Kidney epithelial cell (primary cell): ENCODE measurements around the gene FCHSD2. TPM values are rescaled to one million over a fixed set of nuclear protein-coding genes. Genes with fewer than 3 reads are reported as not detected.

Source experiments
- DNase-seq: peaks from one replicate; pipeline ENCODE4 v3.0.0-alpha.2; 2010; ENCODE audit warnings: low read depth
- H3K27me3 ChIP-seq: 2 replicates; pipeline ENCODE4 v1.6.0; 2011; ENCODE audit warnings: low read length; ENCODE audit not compliant: control insufficient read depth, insufficient read depth
- H3K36me3 ChIP-seq: 2 replicates; pipeline ENCODE4 v1.5.1; 2011; ENCODE audit warnings: low read length; ENCODE audit not compliant: control insufficient read depth, insufficient read depth
- H3K4me3 ChIP-seq: 2 replicates; pipeline ENCODE4 v1.5.1; 2011; ENCODE audit warnings: low read depth, mild to moderate bottlenecking, control low read depth, low read length
- CTCF ChIP-seq: IDR thresholded peaks from 2 replicates; pipeline ENCODE4 v1.5.1; 2011; ENCODE audit warnings: mild to moderate bottlenecking, moderate library complexity, low read length, control low read depth, inconsistent platforms; ENCODE audit not compliant: insufficient read depth, poor library complexity, severe bottlenecking
- total RNA-seq: library from RNA; depleted of rRNA; stranded (reverse); fragments of >200 nt; gene quantifications from 2 replicates; pipeline ENCODE4 v1.2.3, GENCODE V29; 2015

FCHSD2 gene
- total RNA-seq, 1 donor from 2014 or later = 13.2 TPM

DNA sequence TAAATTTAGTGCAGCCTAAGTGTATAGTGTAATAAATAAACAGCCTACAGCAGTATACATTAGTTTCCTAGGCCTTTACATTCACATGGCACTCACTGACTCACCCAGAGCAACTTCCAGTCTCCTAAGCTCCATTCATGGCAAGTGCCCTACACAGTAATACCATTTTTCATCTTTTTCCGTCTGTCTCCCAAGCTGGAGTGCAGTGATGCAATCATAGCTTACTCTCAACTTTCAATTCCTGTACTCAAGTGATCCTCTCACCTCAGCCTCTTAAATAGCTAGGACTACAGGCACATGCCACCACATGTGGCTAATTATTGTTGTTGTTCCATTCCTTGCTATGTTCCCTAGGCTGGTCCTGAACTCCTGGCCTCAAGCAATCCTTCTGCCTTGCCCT is 54.4 kb downstream of the FCHSD2 start:
- Histone ChIP-seq H3K36me3 (no peaks in the 10 kb centered on the region), H3K27me3 (no peaks in the 10 kb centered on the region), H3K4me3 (no peak overlapping the region)
- no peak for DNase-seq
- TF ChIP-seq CTCF = no peak

- H3K4me3 ChIP-seq = no peak overlapping the region
- peak; percentile 9 for DNase-seq
Measured at GRCh38 chr11:73085189-73085875, 56.8 kb downstream of the FCHSD2 start.

DNA sequence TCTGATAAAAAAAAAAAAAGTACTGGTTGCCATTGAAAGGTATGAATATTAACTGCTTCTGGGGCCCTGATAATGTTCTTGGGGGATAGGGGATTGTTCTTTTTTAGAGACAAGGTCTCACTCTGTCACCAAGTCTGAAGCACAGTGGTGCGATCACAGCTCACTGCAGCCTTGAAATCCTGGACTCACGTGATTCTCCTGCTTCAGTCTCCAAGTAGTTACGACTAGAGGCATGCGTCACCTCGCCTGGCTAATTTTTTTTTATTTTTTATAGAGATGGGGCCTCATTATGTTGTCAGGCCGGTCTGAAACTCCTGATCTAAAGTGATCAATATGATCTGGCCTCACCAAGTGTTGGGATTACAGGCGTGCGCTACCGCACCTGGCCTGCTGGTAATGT is 63.5 kb downstream of the FCHSD2 start:
- no peaks in the 10 kb centered on the region for H3K36me3 ChIP-seq
- TF ChIP-seq CTCF = no peak

More at GRCh38 chr11:73085189-73085875, 56.8 kb downstream of the FCHSD2 start:
- TF ChIP-seq CTCF = no peak
- Histone ChIP-seq H3K36me3 (no peaks in the 10 kb centered on the region), H3K27me3 (no peaks in the 10 kb centered on the region)

DNA sequence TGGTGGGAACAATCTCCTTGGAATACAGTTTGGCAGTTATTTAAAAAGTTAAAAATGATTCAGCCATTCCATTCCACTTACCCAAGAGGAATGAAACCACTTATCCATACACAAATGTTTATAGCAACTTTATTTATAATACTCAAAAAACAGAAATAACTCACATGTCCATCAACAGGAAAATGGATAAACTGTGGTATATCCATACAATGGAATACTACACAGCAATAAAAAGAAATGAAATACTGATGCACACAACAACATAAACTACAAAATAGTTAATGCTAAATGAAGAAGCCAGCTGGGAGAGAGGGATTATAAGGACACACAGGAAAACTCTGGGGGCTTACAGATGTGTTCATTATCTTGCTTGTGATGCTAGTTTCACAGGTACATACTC is 64.7 kb downstream of the FCHSD2 start:
- Histone ChIP-seq H3K27me3 (no peaks in the 10 kb centered on the region), H3K4me3 (no peak overlapping the region), H3K36me3 (no peaks in the 10 kb centered on the region)
- no peak for TF ChIP-seq CTCF
- DNase-seq = no peak

More for the DNA sequence above, 63.5 kb downstream of the FCHSD2 start:
- Histone ChIP-seq H3K27me3 (no peaks in the 10 kb centered on the region), H3K4me3 (no peak overlapping the region)
- DNase-seq = no peak

DNA sequence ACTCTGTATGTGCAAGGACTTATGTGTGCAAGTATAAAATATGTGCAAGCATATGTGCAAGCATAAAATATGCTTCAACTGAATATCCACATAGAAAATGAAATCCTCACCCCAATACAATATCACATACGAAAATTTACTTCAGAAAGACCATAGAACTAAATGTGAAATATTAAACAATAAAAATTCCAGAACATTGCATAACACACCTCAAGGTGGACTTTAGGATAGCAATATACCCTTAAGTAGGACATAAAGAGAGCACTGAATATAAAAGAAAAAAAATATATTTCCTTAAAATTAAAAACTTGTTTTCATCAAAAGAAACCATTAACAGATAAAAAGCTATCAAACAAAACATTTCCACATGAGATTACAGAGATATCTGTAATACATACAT is 67.8 kb downstream of the FCHSD2 start:
- Histone ChIP-seq H3K27me3 (no peaks in the 10 kb centered on the region), H3K4me3 (no peak overlapping the region), H3K36me3 (no peaks in the 10 kb centered on the region)
- no peak for DNase-seq
- TF ChIP-seq CTCF = no peak

DNA sequence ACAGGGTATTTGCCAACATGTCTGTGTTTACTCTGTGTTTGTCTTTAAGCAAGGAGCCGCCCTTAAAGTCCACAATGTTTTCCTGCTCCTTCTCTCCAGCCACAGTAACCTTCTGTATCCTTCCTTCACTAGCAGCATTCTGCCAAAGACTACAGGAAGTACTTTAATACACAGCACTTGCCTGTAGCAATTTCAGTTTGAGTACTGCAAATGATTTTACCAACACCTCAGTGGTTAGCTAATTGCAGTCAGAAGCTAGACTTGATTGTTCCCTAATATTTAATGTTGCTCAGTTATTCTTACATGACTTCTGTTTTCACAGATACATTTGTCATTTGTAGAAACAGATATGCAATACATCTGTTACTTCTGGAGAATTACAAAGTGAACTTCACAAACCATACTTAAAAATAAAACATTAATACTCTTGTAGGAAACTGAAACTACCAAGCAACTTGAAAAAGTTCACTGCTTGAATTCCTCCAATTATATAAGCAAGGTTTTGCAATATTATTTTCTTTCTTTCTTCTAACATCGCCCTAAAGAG is 69.1 kb downstream of the FCHSD2 start:
- Histone ChIP-seq H3K4me3 (no peak overlapping the region), H3K36me3 (no peaks in the 10 kb centered on the region), H3K27me3 (no peaks in the 10 kb centered on the region)
- DNase-seq = no peak
- TF ChIP-seq CTCF = no peak
